Bronchial epithelial cell (primary cell): ENCODE results near the gene NARS2. TPM values are rescaled to one million over a fixed set of nuclear protein-coding genes. Genes with fewer than 3 reads are reported as not detected.
"Not testable (repeated sequence)": the region's sequence is repeated elsewhere in the genome, so short reads cannot be mapped to it uniquely, and the experiment has no call there.

Experiments used
- DNase-seq: peaks from one replicate; pipeline ENCODE4 v3.0.0-alpha.2; 2010; ENCODE audit warnings: low read depth
- FAIRE-seq: peaks from 2 replicates; lab custom pipeline; 2011; peaks lifted over from hg19 to GRCh38; lab: Jason Lieb, UNC
- H3K27me3 ChIP-seq: 2 replicates; pipeline ENCODE4 v1.5.1; 2011; ENCODE audit warnings: low read length; ENCODE audit not compliant: control insufficient read depth, insufficient read depth
- H3K36me3 ChIP-seq: 2 replicates; pipeline ENCODE4 v1.5.1; 2011; ENCODE audit warnings: low read length; ENCODE audit not compliant: control insufficient read depth, insufficient read depth
- H3K4me3 ChIP-seq: 2 replicates; pipeline ENCODE4 v1.5.1; 2011; ENCODE audit warnings: mild to moderate bottlenecking, low read depth, low read length, control low read depth
- total RNA-seq: library from RNA; depleted of rRNA; stranded (reverse); fragments of >200 nt; gene quantifications from 2 replicates; pipeline ENCODE4 v1.2.1, GENCODE V29; 2014
- TF ChIP-seq, protein P1 (sequence below): IDR thresholded peaks from 2 replicates; pipeline ENCODE4 v1.5.1; 2011; ENCODE audit warnings: mild to moderate bottlenecking, moderate library complexity, low read length, control low read depth, inconsistent platforms; ENCODE audit not compliant: insufficient read depth, severe bottlenecking

Gene NARS2
- total RNA-seq, 1 donor from 2014 or later: 23.4 TPM

DNA sequence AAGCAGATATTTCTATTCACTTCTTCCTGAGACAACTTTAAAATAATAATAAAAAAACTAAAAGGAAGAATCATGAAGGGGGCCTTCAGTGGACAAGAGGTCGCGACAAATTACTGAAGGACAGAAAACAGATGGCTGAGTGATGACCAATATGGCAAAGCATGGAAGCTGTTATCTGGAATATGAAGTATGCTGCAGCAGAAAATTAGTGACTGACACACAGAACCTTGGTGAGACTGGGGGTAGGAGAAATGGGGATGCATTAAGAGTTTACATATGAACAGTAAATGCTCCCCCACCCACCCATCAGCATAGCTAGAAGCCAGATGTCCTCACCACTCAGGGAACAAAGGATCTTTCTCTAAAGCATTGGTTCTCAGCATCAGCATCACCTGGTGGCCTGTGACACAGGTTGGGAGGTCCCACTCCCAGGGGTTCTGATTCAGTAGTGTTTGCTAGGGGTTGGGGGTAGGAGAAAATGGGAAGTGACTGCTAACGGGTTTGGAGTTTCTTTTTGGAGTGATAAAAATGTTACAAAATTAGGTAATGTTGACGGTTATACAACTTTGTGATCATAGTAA lies 59.7 kb downstream of the NARS2 start:
- TF ChIP-seq, protein P1, sequence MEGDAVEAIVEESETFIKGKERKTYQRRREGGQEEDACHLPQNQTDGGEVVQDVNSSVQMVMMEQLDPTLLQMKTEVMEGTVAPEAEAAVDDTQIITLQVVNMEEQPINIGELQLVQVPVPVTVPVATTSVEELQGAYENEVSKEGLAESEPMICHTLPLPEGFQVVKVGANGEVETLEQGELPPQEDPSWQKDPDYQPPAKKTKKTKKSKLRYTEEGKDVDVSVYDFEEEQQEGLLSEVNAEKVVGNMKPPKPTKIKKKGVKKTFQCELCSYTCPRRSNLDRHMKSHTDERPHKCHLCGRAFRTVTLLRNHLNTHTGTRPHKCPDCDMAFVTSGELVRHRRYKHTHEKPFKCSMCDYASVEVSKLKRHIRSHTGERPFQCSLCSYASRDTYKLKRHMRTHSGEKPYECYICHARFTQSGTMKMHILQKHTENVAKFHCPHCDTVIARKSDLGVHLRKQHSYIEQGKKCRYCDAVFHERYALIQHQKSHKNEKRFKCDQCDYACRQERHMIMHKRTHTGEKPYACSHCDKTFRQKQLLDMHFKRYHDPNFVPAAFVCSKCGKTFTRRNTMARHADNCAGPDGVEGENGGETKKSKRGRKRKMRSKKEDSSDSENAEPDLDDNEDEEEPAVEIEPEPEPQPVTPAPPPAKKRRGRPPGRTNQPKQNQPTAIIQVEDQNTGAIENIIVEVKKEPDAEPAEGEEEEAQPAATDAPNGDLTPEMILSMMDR: no peak
- no peak for DNase-seq
- no peak for FAIRE-seq

DNA sequence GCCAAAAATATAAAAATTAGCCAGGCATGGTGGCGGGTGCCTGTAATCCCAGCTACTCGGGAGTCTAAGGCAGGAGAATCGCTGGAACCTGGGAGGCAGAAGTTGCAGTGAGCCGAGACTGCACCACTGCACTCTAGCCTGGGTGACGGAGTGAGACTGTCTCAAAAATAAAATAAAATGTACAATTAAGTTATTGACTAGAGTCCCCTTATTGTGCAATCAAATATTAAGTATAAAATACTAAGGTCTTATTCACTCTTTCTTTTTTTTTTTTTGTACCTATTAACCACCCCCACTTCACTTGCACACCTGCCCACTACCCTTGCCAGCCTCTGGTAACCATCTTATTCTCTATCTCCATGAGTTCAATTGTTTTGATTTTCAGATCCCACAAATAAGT lies 61.6 kb downstream of the NARS2 start:
- FAIRE-seq, DNase-seq, H3K36me3 ChIP-seq, H3K27me3 ChIP-seq, H3K4me3 ChIP-seq: not testable (repeated sequence)

More for the DNA sequence above, 59.7 kb downstream of the NARS2 start:
- no peaks in the 10 kb centered on the region for H3K27me3 ChIP-seq
- H3K36me3 ChIP-seq: no peaks in the 10 kb centered on the region
- H3K4me3 ChIP-seq: no peak overlapping the region

DNA sequence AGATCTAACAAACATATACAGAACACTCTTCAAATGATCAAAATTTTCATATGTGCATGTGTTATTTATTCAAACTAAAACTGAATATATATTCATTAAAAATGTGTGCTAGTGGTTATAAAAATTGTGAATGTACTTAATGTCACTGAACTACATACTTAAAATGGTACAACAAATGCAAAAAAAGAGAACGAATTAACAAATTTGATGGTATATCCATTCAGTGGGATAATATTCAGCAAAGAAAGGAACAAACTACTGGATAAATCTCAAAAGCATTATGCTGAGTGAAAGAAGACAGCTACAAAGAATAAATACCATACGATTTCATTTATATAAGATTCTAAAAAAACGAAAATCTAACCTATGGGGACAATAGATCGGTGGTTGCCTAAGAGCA lies 64.1 kb downstream of the NARS2 start:
- Histone ChIP-seq H3K4me3 (no peak overlapping the region), H3K36me3 (no peaks in the 10 kb centered on the region), H3K27me3 (no peaks in the 10 kb centered on the region)
- TF ChIP-seq, protein P1: no peak
- DNase-seq (no peak), FAIRE-seq (no peak)

DNA sequence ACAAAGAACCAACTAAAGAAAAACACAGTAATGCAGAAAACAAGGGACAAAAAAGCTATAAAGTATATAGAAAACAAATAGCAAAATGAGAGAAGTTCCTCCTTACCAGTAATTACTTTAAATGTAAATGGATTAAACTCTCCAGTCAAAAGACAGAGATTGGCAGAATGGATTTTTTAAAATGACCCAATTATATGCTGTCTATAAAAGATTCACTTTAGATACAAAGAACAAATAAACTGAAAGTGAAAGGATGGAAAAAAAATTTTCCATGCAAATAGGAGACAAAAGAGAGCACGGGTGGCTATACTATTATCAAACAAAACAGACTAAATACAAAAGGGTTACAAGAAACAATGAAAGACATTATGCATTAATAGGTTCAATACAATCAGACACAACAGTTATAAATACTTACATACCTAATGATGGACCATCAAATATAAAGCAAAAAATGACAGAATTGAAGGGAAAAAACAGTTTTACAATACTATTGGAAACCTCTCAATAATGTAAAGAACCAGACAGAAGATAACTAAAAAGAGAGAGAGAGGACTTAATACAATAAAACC lies 64.6 kb downstream of the NARS2 start:
- no peaks in the 10 kb centered on the region for H3K27me3 ChIP-seq
- TF ChIP-seq, protein P1: no peak
- FAIRE-seq (no peak), DNase-seq (no peak)
- H3K36me3 ChIP-seq: no peaks in the 10 kb centered on the region
- no peak overlapping the region for H3K4me3 ChIP-seq

- TF ChIP-seq, protein P1: no peak
- Histone ChIP-seq H3K4me3 (no peak overlapping the region), H3K27me3 (no peaks in the 10 kb centered on the region), H3K36me3 (no peaks in the 10 kb centered on the region)
- DNase-seq: no peak
- no peak for FAIRE-seq
Observed at GRCh38 chr11:78504708-78505107, 70.0 kb downstream of the NARS2 start.

DNA sequence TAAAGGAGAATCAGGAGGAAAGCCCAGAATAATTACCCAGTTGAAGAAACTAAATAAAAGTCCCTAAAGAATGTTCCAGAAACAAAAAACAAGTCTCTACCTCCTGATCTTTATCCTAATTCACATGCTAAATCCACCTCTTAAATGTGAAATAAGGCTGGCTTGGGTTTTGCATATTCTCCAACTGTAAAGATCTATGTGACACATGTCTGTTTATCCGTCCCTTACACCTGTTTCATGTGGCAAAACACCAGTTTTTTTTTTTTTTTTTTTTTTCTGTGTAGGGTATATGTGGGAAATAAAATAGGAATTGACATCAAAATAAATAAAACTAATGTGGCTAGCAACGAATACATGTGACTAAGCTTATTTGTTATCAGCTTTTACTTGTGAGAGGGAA lies 70.5 kb downstream of the NARS2 start:
- TF ChIP-seq, protein P1: no peak
- FAIRE-seq: no peak

More for the DNA sequence above, 70.5 kb downstream of the NARS2 start:
- no peaks in the 10 kb centered on the region for H3K36me3 ChIP-seq
- DNase-seq: no peak
- no peak overlapping the region for H3K4me3 ChIP-seq
- H3K27me3 ChIP-seq: no peaks in the 10 kb centered on the region
